HT-29 (cell line): ENCODE data around the gene PLA2G4E. TPM values are rescaled to one million over a fixed set of nuclear protein-coding genes. Genes with fewer than 3 reads are reported as not detected.

Experiments
- DNase-seq: peaks from one replicate; pipeline ENCODE4 v3.0.0-alpha.2; 2015; ENCODE audit warnings: low spot score
- total RNA-seq: library from RNA; depleted of rRNA; stranded (reverse); fragments of >200 nt; shearing (Covaris generic); gene quantifications from 2 replicates; pipeline ENCODE4 v1.2.3, GENCODE V29; 2014

Gene PLA2G4E
- total RNA-seq, 1 experiment from 2014 or later: not detected

GRCh38 chr15:41957021-41957897, 63.6 kb downstream of the PLA2G4E start:
- no peak for DNase-seq

GRCh38 chr15:41955807-41956525, 64.9 kb downstream of the PLA2G4E start:
- no peak for DNase-seq

- DNase-seq: no peak
These were observed 65.7 kb downstream of the PLA2G4E start for GRCh38 chr15:41955100-41955499.

GRCh38 chr15:41954036-41954435, 66.8 kb downstream of the PLA2G4E start:
- no peak for DNase-seq

GRCh38 chr15:41952013-41952563, 68.8 kb downstream of the PLA2G4E start:
- no peak for DNase-seq

GRCh38 chr15:41951571-41951970, 69.3 kb downstream of the PLA2G4E start:
- DNase-seq: no peak

GRCh38 chr15:41950489-41950888, 70.4 kb downstream of the PLA2G4E start:
- DNase-seq: no peak

GRCh38 chr15:41950127-41950483, 70.7 kb downstream of the PLA2G4E start:
- DNase-seq: no peak

GRCh38 chr15:41949401-41950126, 71.3 kb downstream of the PLA2G4E start:
- DNase-seq: peak; percentile 40

GRCh38 chr15:41948490-41948889, 72.4 kb downstream of the PLA2G4E start:
- no peak for DNase-seq

- DNase-seq: no peak
These were observed 73.9 kb downstream of the PLA2G4E start for GRCh38 chr15:41946970-41947369.

GRCh38 chr15:41945731-41946130, 75.1 kb downstream of the PLA2G4E start:
- DNase-seq: no peak

- DNase-seq: no peak
These were observed 75.6 kb downstream of the PLA2G4E start for GRCh38 chr15:41945221-41945620.

- peak; percentile 50 for DNase-seq
These were observed 76.4 kb downstream of the PLA2G4E start for GRCh38 chr15:41944313-41944940.

GRCh38 chr15:41943543-41944312, 77.1 kb downstream of the PLA2G4E start:
- DNase-seq: no peak

- no peak for DNase-seq
These were observed 78.0 kb downstream of the PLA2G4E start for GRCh38 chr15:41942886-41943285.

- no peak for DNase-seq
These were observed 79.0 kb downstream of the PLA2G4E start for GRCh38 chr15:41941644-41942415.

GRCh38 chr15:41940441-41940857, 80.4 kb downstream of the PLA2G4E start:
- DNase-seq: peak; percentile 62

GRCh38 chr15:41939986-41940385, 80.9 kb downstream of the PLA2G4E start:
- no peak for DNase-seq

- no peak for DNase-seq
These were observed 83.3 kb downstream of the PLA2G4E start for GRCh38 chr15:41937568-41937923.
